OCI-LY1 (cell line): ENCODE results near the gene SLC5A9.

ENCODE experiments used
- H2AFZ ChIP-seq: fragments of 200-600 bp; sonication (generic), shearing (Covaris generic); 2 replicates; pipeline ENCODE4 v1.6.0; 2014; ENCODE audit warnings: antibody characterized with exemption, mild to moderate bottlenecking, low read length
- H3F3A ChIP-seq: fragments of 200-600 bp; sonication (generic), shearing (Covaris generic); 2 replicates; pipeline ENCODE4 v1.6.0; 2014; ENCODE audit warnings: mild to moderate bottlenecking, antibody characterized with exemption, low read length, moderate library complexity; ENCODE audit not compliant: insufficient read depth
- H3K27ac ChIP-seq: fragments of 200-600 bp; sonication (generic); 2 replicates; pipeline ENCODE4 v1.5.1; 2014; ENCODE audit warnings: low read length, mixed run types, mild to moderate bottlenecking, low read depth; ENCODE audit not compliant: poor library complexity, severe bottlenecking
- H3K27me3 ChIP-seq: fragments of 200-600 bp; sonication (generic); 2 replicates; pipeline ENCODE4 v1.6.0; 2014; ENCODE audit warnings: antibody characterized with exemption, mild to moderate bottlenecking, low read length, moderate library complexity; ENCODE audit not compliant: insufficient read depth
- H3K36me3 ChIP-seq: fragments of 200-600 bp; sonication (generic); 2 replicates; pipeline ENCODE4 v1.6.1; 2014; ENCODE audit warnings: mild to moderate bottlenecking, antibody characterized with exemption, low read length, moderate library complexity, mixed read lengths; ENCODE audit not compliant: insufficient read depth
- H3K4me1 ChIP-seq: fragments of 200-600 bp; sonication (generic); 2 replicates; pipeline ENCODE4 v1.5.1; 2014; ENCODE audit warnings: mild to moderate bottlenecking, low read length, moderate library complexity; ENCODE audit not compliant: insufficient read depth, severe bottlenecking
- H3K4me2 ChIP-seq: fragments of 200-600 bp; sonication (generic), shearing (Covaris generic); 2 replicates; pipeline ENCODE4 v1.6.1; 2014; ENCODE audit warnings: low read length
- H3K4me3 ChIP-seq: fragments of 200-600 bp; sonication (generic); 2 replicates; pipeline ENCODE4 v1.5.1; 2014; ENCODE audit warnings: low read length, low read depth, mild to moderate bottlenecking, mixed read lengths; ENCODE audit not compliant: poor library complexity, severe bottlenecking
- H3K79me2 ChIP-seq: fragments of 200-600 bp; shearing (Covaris generic); 2 replicates; pipeline ENCODE4 v1.6.1; 2016; ENCODE audit warnings: mixed run types, low read length, mixed read lengths; ENCODE audit not compliant: insufficient read depth
- H3K9ac ChIP-seq: fragments of 200-600 bp; sonication (generic), shearing (Covaris generic); 2 replicates; pipeline ENCODE4 v1.6.1; 2014; ENCODE audit warnings: mild to moderate bottlenecking, low read length, mixed read lengths
- H3K9me2 ChIP-seq: fragments of 200-600 bp; sonication (generic), shearing (Covaris generic); 2 replicates; pipeline ENCODE4 v1.6.1; 2014; ENCODE audit warnings: low read depth, mild to moderate bottlenecking, low read length, mixed read lengths
- H3K9me3 ChIP-seq: fragments of 200-600 bp; shearing (Covaris generic); 2 replicates; pipeline ENCODE4 v1.6.1; 2014; ENCODE audit warnings: low read length, mixed read lengths
- H4K20me1 ChIP-seq: fragments of 200-600 bp; sonication (generic), shearing (Covaris generic); 2 replicates; pipeline ENCODE4 v1.6.0; 2016; ENCODE audit warnings: mild to moderate bottlenecking, low read length; ENCODE audit not compliant: insufficient read depth
- EZH2 ChIP-seq: fragments of 200-600 bp; sonication (generic), shearing (Covaris generic); IDR thresholded peaks from 2 replicates; pipeline ENCODE4 v1.8.0; 2017; ENCODE audit warnings: borderline replicate concordance, mixed run types, mild to moderate bottlenecking, antibody characterized with exemption, low read length, moderate library complexity, mixed read lengths
- TF ChIP-seq, protein P1 (sequence below): fragments of 200-600 bp; sonication (generic), shearing (Covaris generic); IDR thresholded peaks from 2 replicates; pipeline ENCODE4 v1.5.1; 2017; ENCODE audit warnings: mild to moderate bottlenecking, antibody characterized with exemption, low read length, moderate library complexity, mixed read lengths

The SLC5A9 gene

DNA sequence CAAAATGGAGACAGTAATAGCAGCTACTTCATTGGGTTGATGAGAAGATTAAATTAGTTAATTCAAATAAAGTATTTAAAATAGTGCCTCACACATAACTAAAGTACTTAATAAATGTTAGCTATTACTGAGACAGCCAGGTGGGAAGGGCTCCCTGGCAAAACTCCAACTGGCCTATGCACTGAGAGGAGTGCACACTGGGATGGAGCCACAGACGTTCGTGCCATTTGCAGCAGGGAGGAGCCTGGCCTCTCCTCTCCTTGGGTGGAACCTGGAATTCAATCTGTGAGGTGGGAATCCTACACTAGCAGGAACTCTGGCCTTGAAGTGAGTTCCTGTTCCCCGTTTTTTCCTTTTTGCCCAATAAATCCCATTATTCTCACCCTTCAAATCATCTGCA is 28.1 kb downstream of the SLC5A9 start:
- TF ChIP-seq EZH2 = no peak
- TF ChIP-seq, protein P1, sequence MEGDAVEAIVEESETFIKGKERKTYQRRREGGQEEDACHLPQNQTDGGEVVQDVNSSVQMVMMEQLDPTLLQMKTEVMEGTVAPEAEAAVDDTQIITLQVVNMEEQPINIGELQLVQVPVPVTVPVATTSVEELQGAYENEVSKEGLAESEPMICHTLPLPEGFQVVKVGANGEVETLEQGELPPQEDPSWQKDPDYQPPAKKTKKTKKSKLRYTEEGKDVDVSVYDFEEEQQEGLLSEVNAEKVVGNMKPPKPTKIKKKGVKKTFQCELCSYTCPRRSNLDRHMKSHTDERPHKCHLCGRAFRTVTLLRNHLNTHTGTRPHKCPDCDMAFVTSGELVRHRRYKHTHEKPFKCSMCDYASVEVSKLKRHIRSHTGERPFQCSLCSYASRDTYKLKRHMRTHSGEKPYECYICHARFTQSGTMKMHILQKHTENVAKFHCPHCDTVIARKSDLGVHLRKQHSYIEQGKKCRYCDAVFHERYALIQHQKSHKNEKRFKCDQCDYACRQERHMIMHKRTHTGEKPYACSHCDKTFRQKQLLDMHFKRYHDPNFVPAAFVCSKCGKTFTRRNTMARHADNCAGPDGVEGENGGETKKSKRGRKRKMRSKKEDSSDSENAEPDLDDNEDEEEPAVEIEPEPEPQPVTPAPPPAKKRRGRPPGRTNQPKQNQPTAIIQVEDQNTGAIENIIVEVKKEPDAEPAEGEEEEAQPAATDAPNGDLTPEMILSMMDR = no peak
- H3K36me3 ChIP-seq = no peaks in the 10 kb centered on the region
- no peak overlapping the region for H3K4me3 ChIP-seq
- H4K20me1 ChIP-seq = no peaks in the 10 kb centered on the region
- H3K27me3 ChIP-seq = no peaks in the 10 kb centered on the region
- H3K27ac ChIP-seq = no peak overlapping the region
- no peak overlapping the region for H3K4me2 ChIP-seq
- H3K9ac ChIP-seq = no peak overlapping the region
- no peaks in the 10 kb centered on the region for H3K79me2 ChIP-seq
- H2AFZ ChIP-seq = no peak overlapping the region
- H3K9me2 ChIP-seq = no peaks in the 10 kb centered on the region
- no peaks in the 10 kb centered on the region for H3F3A ChIP-seq
- H3K4me1 ChIP-seq = no peaks in the 10 kb centered on the region
- no peaks in the 10 kb centered on the region for H3K9me3 ChIP-seq

GRCh38 chr1:48251323-48251722 is 28.8 kb downstream of the SLC5A9 start:
- Histone ChIP-seq H3K9me2 (no peaks in the 10 kb centered on the region), H3K4me3 (no peak overlapping the region), H3K27ac (no peak overlapping the region), H3K9me3 (no peaks in the 10 kb centered on the region), H3K27me3 (no peaks in the 10 kb centered on the region), H3K4me1 (no peaks in the 10 kb centered on the region), H4K20me1 (no peaks in the 10 kb centered on the region), H3K4me2 (no peak overlapping the region), H3K36me3 (no peaks in the 10 kb centered on the region), H2AFZ (no peak overlapping the region), H3K79me2 (no peaks in the 10 kb centered on the region), H3K9ac (no peak overlapping the region), H3F3A (no peaks in the 10 kb centered on the region)
- TF ChIP-seq, protein P1 = no peak
- TF ChIP-seq EZH2 = no peak

GRCh38 chr1:48251821-48252220 is 29.3 kb downstream of the SLC5A9 start:
- Histone ChIP-seq H3K4me1 (no peaks in the 10 kb centered on the region), H3F3A (no peaks in the 10 kb centered on the region), H3K9me2 (no peaks in the 10 kb centered on the region), H4K20me1 (no peaks in the 10 kb centered on the region), H3K79me2 (no peaks in the 10 kb centered on the region), H3K9ac (no peak overlapping the region), H3K27me3 (no peaks in the 10 kb centered on the region), H3K9me3 (no peaks in the 10 kb centered on the region), H3K4me2 (no peak overlapping the region), H2AFZ (no peak overlapping the region), H3K36me3 (no peaks in the 10 kb centered on the region), H3K27ac (no peak overlapping the region), H3K4me3 (no peak overlapping the region)
- TF ChIP-seq, protein P1 = no peak
- TF ChIP-seq EZH2 = no peak
